Measurements from ENCODE around the gene KCNAB2.
"Not testable (repeated sequence)": the region's sequence is repeated elsewhere in the genome, so short reads cannot be mapped to it uniquely, and the experiment has no call there.

KCNAB2 gene

GRCh38 chr1:6062670-6063069 lies 17.0 kb downstream of the KCNAB2 start:
- DNase-seq, result no peak

GRCh38 chr1:6063532-6064053 lies 17.9 kb downstream of the KCNAB2 start:
- DNase-seq, result not testable (repeated sequence)

GRCh38 chr1:6065093-6065858 lies 19.6 kb downstream of the KCNAB2 start:
- no peak for DNase-seq

GRCh38 chr1:6066680-6067079 lies 21.0 kb downstream of the KCNAB2 start:
- no peak for DNase-seq

GRCh38 chr1:6068073-6068472 lies 22.4 kb downstream of the KCNAB2 start:
- DNase-seq, result no peak

- DNase-seq, result no peak
Observed at GRCh38 chr1:6068932-6069331, 23.2 kb downstream of the KCNAB2 start.

GRCh38 chr1:6069573-6069972 lies 23.9 kb downstream of the KCNAB2 start:
- DNase-seq, result no peak

GRCh38 chr1:6070450-6070974 lies 24.8 kb downstream of the KCNAB2 start:
- DNase-seq, result no peak

GRCh38 chr1:6071219-6071618 lies 25.5 kb downstream of the KCNAB2 start:
- no peak for DNase-seq

- no peak for DNase-seq
Observed at GRCh38 chr1:6072774-6073479, 27.2 kb downstream of the KCNAB2 start.

GRCh38 chr1:6073480-6074053 lies 27.9 kb downstream of the KCNAB2 start:
- DNase-seq, result no peak

- no peak for DNase-seq
Observed at GRCh38 chr1:6074192-6074901, 28.7 kb downstream of the KCNAB2 start.

- no peak for DNase-seq
Observed at GRCh38 chr1:6075748-6076147, 30.1 kb downstream of the KCNAB2 start.

- DNase-seq, result not testable (repeated sequence)
Observed at GRCh38 chr1:6077061-6077460, 31.4 kb downstream of the KCNAB2 start.

- no peak for DNase-seq
Observed at GRCh38 chr1:6077506-6077905, 31.8 kb downstream of the KCNAB2 start.

GRCh38 chr1:6077919-6078318 lies 32.2 kb downstream of the KCNAB2 start:
- DNase-seq, result no peak

GRCh38 chr1:6080469-6080868 lies 34.8 kb downstream of the KCNAB2 start:
- no peak for DNase-seq

GRCh38 chr1:6081901-6082300 lies 36.2 kb downstream of the KCNAB2 start:
- no peak for DNase-seq

- no peak for DNase-seq
Observed at GRCh38 chr1:6082430-6082971, 36.8 kb downstream of the KCNAB2 start.

- no peak for DNase-seq
Observed at GRCh38 chr1:6083385-6083784, 37.7 kb downstream of the KCNAB2 start.

GRCh38 chr1:6083801-6084446 lies 38.2 kb downstream of the KCNAB2 start:
- no peak for DNase-seq
